RKO (cell line): ENCODE measurements around the gene C20orf144.
A peak's percentile ranks its signal among the peaks of the same experiment; 100 is the strongest.
"Not testable (repeated sequence)": the region's sequence is repeated elsewhere in the genome, so short reads cannot be mapped to it uniquely, and the experiment has no call there.

Experiments
- DNase-seq: peaks from one replicate; pipeline ENCODE4 v3.0.0-alpha.2; 2016; ENCODE audit warnings: low spot score

The C20orf144 gene

DNA sequence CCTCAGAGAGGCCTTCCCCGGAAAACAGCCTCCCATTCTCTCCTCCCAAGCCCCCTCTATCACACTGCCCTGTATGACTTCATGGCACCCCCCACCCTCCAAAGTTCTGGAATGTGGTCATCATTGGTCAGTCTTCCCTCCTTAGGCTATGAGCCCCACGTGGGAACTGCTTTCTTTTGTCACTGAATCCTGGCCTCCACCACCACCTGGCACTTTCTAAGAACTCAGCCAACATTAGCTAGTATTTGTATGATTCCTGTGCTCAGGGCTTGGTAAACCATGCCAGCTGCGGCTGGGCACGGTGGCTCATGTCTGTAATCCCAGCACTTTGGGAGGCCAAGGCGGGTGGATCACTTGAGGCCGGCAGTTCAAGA lies 32.5 kb downstream of the C20orf144 start:
- DNase-seq: no peak

DNA sequence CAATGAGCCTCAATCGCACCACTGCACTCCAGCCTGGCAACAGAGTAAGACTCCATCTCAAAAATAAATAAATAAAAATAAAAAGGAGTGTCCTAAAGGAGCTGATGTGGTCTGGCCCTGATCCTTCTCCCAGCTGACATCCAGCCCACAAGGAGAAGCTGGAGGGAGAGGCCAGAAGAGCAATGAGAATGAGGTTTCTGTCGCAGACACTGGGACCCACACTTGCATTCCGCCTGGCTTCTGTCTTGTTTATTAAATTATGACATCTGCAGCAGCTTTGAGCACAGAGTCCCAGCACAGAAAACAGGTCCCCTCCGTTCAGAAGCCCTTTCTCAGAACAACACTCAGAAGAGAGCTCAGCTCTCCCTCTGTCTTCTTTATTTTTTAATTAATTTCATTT lies 34.3 kb downstream of the C20orf144 start:
- no peak for DNase-seq

DNA sequence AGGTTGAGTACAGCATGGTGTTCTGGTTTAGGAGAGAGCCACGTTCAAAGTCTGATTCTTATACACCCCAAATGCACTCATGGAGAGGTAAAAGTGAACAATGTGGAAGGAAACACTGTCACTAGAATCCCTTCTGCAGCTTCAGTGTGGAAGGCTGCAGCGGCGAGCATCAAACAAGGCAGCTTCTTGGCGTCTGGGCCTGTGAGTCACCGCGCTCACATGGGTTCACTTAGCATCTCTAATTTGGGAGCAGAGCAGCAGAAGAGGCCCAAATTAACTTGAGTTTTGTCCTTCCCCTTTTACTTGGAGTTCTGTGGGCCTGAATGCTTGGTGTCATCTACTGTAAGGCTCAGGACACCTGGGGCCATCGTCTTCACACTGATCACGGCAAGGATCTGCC lies 35.0 kb downstream of the C20orf144 start:
- DNase-seq: no peak

DNA sequence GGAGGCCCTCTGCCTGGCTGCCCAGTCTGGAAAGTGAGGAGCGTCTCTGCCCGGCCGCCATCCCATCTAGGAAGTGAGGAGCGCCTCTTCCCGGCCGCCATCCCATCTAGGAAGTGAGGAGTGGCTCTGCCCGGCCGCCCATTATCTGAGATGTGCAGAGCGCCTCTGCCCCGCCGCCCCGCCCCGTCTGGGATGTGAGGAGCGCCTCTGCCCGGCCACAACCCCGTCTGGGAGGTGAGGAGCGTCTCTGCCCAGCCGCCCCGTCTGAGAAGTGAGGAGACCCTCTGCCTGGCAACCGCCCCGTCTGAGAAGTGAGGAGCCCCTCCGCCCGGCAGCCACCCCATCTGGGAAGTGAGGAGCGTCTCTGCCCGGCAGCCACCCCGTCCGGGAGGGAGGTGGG lies 36.8 kb downstream of the C20orf144 start:
- DNase-seq: not testable (repeated sequence)

DNA sequence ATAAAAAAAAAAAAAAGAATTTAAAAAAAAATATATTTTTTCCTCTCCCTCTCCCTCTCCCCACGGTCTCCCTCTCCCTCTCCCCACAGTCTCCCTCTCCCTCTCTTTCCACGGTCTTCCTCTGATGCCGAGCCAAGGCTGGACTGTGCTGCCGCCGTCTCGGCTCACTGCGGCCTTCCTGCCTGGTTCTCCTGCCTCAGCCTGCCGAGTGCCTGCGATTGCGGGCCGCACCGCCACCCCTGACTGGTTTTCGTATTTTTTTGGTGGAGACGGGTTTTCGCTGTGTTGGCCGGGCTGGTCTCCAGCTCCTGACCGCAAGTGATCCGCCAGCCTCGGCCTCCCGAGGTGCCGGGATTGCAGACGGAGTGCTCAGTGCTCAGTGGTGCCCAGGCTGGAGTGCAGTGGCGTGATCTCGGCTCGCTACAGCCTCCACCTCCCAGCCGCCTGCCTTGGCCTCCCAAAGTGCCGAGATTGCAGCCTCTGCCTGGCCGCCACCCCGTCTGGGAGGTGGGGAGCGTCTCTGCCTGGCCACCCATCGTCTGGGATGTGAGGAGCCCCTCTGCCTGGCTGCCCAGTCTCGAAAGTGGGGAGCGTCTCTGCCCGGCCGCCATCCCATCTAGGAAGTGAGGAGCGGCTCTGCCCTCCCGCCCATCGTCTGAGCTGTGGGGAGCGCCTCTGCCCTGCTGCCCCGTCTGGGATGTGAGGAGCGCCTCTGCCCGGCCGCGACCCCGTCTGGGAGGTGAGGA lies 38.7 kb downstream of the C20orf144 start:
- DNase-seq: not testable (repeated sequence)

DNA sequence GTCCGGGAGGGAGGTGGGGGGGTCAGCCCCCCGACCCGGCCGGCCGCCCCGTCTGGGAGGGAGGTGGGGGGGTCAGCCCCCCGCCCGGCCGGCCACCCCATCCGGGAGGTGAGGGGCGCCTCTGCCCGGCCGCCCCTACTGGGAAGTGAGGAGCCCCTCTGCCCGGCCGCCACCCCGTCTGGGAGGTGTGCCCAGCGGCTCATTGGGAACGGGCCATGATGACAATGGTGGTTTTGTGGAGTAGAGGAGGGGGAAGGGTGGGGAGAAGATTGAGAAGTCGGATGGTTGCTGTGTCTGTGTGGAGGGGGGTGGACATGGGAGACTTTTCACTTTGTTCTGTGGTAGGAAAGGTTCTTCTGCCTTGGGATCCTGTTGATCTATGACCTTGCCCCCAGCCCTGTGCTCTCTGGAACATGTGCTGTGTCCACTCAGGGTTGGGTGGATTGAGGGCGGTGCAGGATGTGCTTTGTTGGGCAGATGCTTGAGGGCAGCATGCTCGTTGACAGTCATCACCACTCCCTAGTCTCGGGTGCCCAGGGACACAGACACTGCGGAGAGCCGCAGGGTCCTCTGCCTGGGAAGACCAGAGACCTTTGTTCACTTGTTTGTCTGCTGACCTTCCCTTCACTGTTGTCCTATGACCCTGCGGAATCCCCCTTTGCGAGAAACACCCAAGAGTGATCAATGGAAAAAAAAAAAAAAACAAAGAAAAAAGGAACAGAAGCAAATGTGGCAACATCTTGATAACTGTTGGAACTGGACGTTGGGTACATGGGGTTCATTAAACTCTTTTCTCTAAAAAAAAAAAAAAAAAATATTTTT lies 39.7 kb downstream of the C20orf144 start:
- DNase-seq: no peak

DNA sequence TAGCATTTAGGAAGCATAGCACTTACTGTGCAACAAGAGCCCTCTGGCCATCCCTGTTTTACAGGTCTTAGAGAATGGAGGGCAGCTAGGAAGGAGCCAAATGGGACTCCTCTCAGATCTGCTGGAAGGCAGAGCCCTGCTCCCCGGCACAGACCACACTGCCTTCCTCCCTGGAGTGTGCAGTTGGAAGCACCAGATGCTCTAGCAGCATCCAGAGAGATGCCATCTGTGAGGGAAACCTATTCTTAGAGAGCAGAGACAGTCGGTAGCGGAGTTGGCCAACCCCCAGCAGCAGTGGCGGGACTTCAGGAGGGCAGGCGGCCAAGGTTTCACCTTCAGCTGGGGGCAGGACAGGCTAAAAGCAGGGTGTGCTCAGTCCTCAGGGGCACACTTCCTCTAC lies 40.7 kb downstream of the C20orf144 start:
- DNase-seq: no peak

DNA sequence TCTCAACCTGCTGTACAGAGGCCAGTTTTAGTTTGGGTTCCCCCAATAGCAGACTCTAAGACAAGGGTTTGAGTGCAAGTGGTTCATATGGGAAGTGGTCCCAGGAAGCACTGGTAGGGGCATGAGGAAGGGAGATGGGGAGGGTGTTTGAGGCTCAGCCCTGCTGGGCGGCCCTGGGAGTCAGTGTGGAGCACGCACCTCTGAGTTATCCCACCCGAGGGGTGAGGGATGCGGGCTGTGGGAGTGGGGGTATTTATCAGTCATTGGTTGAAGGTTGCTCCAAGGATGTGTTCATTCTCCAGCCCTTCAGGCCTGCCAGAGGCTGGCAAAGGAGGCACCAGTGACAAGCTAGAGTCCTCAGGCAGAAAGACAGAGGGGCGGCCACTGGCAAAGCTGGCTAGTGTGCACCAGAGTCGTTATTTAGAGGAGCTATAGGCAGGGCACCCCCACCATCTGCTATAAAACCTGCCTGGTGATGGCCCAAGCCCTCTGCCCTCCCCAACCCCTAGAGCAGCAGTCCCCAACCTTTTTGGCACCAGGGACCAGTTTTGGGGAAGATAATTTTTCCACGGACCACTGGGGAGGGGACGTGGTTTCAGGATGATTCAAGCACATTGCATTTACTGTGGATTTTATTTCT lies 41.5 kb downstream of the C20orf144 start:
- no peak for DNase-seq

DNA sequence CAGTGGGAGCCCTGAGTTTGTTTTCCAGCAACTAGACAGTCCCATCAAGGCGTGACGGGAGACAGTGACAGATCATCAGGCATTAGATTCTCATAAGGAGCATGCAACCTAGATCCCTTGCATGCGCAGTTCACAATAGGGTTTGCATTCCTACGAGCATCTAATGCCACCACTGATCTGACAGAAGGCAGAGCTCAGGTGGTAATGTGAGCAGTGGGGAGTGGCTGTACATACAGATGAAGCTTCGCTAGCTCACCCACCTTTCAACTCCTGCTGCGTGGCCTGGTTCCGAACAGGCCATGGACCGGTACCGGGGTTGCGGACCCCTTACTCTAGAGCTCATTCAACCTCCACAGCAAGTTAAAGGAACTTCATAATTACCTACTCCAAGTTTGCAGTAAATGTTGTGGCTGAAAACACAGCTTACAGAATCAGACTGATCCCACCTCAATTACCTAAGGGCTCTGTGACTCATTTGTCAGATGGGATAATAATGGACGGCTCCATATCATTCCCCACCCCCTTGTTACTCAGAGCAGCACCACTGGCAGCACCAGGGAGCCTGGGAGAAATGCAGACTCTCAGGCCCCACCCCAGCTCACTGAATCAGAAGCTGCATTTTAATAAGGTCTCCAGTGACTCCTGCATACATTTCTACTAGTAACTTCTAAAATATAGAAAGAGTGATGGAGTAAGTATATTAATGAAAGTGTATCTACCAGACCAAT lies 42.2 kb downstream of the C20orf144 start:
- no peak for DNase-seq

DNA sequence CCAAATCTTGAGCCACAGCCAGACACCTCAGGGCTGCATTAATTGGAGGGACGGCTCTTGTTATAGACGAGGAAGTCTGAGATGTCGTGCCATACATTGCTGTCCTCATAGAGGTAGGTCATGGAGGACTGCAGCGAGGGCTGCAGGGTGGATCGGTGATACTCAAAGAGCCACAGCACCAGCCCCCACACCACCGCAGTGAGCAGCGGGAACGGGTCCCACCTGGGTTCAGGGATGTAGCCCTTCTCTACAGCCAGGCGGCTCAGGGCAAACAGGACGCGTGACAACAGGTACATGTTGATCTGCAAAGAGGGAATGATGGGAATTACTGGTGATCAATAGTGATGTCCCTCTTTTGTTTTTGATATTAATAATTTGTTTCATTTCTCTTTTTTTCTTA lies 45.5 kb downstream of the C20orf144 start:
- DNase-seq: no peak

DNA sequence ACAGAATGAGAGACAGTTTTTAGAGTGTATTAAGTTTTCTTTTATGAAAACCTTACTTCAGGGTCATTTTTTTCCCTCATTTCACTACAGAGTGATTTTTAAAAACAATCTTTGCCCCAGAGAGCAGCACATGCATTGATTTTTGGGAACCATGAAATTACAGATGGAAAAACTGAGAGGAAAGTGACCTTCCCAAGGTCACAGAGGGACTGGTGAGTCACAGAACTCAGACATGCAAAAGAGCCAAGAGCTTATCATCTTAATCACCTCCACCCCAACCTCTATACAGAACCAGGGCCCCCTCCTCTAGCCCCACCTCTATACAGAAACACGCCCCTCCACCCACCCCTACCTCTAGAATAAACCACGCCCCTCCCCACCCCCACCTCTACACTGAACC lies 47.3 kb downstream of the C20orf144 start:
- peak; percentile 50 for DNase-seq

DNA sequence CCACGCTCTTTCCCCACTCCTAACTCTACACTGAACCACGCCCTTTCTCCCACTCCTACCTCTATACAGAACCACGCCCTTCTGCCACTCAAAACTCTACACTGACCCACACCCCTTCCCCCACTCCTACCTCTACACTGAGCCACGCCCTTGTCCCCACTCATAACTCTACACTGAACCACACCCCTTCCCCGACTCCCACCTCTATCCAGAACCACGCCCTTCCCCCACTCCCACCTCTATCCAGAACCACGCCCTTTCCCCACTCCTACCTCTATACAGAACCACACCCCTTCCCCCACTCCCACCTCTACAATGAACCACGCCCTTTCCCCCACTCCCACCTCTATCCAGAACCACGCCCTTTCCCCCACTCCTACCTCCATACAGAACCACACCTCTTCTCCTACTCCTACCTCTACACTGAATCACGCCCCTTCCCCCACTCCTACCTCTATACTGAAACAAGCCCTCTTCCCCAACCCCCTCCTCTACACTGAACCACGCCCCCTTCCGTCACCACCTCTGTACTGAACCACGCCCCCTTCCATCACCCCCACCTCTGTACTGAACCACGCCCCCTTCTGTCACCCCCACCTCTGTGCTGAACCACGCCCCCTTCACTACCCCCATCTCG lies 47.9 kb downstream of the C20orf144 start:
- no peak for DNase-seq

DNA sequence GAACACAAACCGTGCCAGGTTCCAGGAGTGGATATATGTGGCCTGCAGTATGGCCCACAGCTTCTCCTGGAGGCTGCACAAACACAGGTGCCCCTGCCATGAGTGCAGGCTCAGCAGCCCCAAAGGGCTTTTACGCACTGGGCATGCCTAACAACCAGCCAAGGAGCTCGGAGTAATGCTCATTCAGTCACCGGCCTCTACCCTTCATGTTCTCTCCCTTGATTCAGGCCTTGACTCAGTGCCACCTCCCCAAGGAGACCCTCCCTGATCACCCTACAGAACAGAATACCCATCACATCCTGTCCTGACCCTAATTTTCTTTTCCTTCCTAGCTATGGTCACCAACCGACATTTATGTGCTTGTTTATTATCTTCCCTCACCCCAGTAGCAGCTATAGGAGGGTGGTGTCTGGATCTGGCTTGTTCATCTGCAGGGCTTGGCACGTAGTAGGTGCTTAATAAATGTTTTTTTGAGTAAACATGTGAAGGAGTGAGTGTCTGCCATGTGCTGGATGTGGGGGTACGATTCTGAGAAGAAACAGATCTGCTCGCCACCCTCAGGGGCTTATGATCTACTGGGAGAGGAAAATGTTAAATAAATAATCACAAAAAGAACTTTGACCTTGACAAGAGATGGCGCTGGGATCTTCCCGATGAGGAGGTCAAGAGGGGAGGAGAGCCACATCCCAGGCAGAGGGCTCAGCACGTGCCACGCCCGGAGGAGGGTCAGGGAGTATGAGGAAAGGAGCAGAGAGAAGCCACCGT lies 48.7 kb downstream of the C20orf144 start:
- DNase-seq: no peak

DNA sequence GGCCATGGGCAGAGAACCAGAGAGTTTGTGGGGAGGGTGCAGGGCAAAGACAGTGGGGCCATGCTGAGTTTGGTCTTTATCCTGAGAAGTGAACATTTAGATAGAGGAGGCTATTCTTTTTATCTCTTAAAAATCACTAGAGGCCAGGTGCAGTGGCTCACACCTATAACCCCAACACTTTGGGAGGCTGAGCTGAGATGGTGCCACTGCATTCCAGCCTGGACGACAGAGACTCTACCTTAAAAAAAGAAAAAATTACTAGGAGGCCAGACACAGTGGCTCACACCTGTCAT lies 49.3 kb downstream of the C20orf144 start:
- DNase-seq: no peak
